Thyroid gland (tissue), 4 donors: Measurements from ENCODE around the gene TLX2.

Experiments
- CTCF ChIP-seq, 6 experiments: fragments of 200-600 bp in 3 of 6; fragments of 450-650 bp in 3 of 6; sonication (generic) in 3 of 6; IDR thresholded peaks; one replicate each; pipeline ENCODE4 v1.5.1; 2016 to 2019; ENCODE audit warnings: antibody characterized with exemption in 6 of 6, mild to moderate bottlenecking in 2 of 6, inconsistent platforms in 1 of 6, moderate library complexity in 1 of 6
- POLR2A ChIP-seq, 2 donors: fragments of 450-650 bp; IDR thresholded peaks; one replicate each; pipeline ENCODE4 v1.6.1; 2017; ENCODE audit warnings: antibody characterized with exemption in 2 of 2, mild to moderate bottlenecking in 2 of 2, moderate library complexity in 1 of 2

- TF ChIP-seq CTCF (IDR thresholded peaks at IDR 0.05) (no peak), POLR2A (IDR thresholded peaks at IDR 0.05) (no peak)
Measured at GRCh38 chr2:74556831-74557370, 42.7 kb downstream of the TLX2 start.
